Astrocyte of the cerebellum (primary cell): Measurements from ENCODE around the gene GMDS.

Experiments used
- DNase-seq: peaks from one replicate; pipeline ENCODE4 v3.0.0-alpha.2; 2011; ENCODE audit warnings: low read depth
- H3K4me3 ChIP-seq: 2 replicates; pipeline ENCODE4 v1.5.1; 2011; ENCODE audit warnings: mild to moderate bottlenecking, low read depth, low read length, moderate library complexity
- in situ Hi-C: cut with HindIII; loops from 2 replicates; pipeline ENCODE4 v1.10.0; 2017; ENCODE audit warnings: low sequenced_read_pairs
- TF ChIP-seq, protein P1 (sequence below): IDR thresholded peaks from 2 replicates; pipeline ENCODE4 v1.5.1; 2012; ENCODE audit warnings: low read length, low read depth, moderate library complexity, mild to moderate bottlenecking; ENCODE audit errors: missing control alignments

Gene GMDS

GRCh38 chr6:1890071-1890470 is 355.3 kb downstream of the GMDS start:
- TF ChIP-seq, protein P1, sequence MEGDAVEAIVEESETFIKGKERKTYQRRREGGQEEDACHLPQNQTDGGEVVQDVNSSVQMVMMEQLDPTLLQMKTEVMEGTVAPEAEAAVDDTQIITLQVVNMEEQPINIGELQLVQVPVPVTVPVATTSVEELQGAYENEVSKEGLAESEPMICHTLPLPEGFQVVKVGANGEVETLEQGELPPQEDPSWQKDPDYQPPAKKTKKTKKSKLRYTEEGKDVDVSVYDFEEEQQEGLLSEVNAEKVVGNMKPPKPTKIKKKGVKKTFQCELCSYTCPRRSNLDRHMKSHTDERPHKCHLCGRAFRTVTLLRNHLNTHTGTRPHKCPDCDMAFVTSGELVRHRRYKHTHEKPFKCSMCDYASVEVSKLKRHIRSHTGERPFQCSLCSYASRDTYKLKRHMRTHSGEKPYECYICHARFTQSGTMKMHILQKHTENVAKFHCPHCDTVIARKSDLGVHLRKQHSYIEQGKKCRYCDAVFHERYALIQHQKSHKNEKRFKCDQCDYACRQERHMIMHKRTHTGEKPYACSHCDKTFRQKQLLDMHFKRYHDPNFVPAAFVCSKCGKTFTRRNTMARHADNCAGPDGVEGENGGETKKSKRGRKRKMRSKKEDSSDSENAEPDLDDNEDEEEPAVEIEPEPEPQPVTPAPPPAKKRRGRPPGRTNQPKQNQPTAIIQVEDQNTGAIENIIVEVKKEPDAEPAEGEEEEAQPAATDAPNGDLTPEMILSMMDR = no peak
- in situ Hi-C loops = no loop called here
- H3K4me3 ChIP-seq = no peak overlapping the region
- DNase-seq = no peak

DNA sequence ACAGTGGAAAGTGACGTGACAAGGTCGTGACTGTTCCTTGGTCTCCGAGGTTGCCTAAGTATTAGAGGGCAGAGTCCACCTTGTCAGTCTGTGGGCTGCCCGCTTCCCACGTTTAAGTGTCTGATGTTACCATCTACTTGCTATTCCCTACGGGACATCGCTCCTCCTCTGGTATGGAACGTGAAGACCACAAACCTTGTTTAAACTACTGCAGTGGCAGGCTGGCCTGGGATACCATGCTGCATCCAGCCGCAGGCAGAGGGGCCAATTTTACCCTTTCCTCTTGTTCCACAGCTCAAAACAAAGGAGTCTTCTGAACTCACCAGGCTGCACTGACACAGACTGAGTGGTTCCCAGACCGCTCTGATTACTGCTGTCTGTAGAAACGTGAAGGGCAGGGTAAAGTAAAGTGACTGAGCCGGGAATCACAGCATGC is 359.8 kb downstream of the GMDS start:
- no peak overlapping the region for H3K4me3 ChIP-seq
- TF ChIP-seq, protein P1 = no peak
- peak; percentile 22 for DNase-seq
- in situ Hi-C loops = no loop called here

DNA sequence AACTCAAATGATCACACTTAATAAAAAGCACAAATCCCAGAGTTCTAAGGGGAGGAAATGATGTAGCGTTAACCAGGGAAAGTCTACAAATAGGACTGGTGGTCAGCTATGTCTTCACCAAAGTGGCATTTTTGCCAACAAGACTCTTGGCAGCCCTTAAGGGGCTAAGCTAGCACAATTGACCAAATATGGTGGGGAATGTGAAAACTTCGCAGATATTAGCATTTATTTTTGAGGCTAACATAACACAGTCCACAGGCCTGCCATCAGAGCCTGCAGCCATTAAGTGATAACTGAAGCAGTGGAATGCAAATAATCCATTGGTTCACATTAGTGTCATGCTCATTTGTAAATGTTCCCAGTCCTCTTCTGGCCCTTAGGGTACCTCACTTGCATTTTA is 361.1 kb downstream of the GMDS start:
- H3K4me3 ChIP-seq = no peak overlapping the region
- DNase-seq = no peak
- TF ChIP-seq, protein P1 = no peak
- in situ Hi-C loops = no loop called here

GRCh38 chr6:1878330-1878729 is 367.1 kb downstream of the GMDS start:
- DNase-seq = no peak
- TF ChIP-seq, protein P1 = no peak
- in situ Hi-C loops = no loop called here
- H3K4me3 ChIP-seq = no peak overlapping the region

- TF ChIP-seq, protein P1 = no peak
- H3K4me3 ChIP-seq = no peak overlapping the region
- in situ Hi-C loops = no loop called here
- DNase-seq = no peak
These were observed 371.6 kb downstream of the GMDS start for GRCh38 chr6:1873781-1874180.

DNA sequence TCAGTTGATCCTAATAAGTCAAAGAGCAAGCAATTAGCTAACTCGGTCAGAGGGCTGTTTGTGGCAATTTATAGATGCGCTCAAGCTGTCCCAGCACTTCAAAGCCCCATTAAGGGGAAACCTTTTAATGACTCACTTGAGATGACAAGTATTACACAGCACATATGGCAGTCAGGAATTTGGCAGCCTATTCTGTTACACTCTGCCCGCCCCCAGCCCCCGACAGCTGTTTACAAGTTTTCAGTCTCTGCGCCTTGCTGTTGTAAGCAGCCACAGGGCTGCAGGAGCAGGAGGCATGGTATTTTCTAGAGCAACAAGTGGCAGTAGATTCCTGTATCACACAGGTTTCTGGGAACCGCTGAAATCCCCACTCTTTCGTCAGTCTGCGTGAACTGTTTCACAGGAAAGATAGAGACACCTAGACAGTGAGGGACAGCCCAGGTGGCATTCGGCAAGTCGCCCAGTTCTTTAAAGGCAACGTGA is 372.7 kb downstream of the GMDS start:
- TF ChIP-seq, protein P1 = no peak
- in situ Hi-C loops = no loop called here
- no peak for DNase-seq
- H3K4me3 ChIP-seq = no peak overlapping the region
